HG03571 (cell line): ENCODE data around the gene MED10.
A peak's percentile ranks its signal among the peaks of the same experiment; 100 is the strongest.

Source experiments
- ATAC-seq: cut with Tn5 transposase; IDR thresholded peaks from one replicate; pipeline ENCODE4 v1.9.1; 2021; ENCODE audit not compliant: unreplicated experiment

MED10 gene, protein sequence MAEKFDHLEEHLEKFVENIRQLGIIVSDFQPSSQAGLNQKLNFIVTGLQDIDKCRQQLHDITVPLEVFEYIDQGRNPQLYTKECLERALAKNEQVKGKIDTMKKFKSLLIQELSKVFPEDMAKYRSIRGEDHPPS

DNA sequence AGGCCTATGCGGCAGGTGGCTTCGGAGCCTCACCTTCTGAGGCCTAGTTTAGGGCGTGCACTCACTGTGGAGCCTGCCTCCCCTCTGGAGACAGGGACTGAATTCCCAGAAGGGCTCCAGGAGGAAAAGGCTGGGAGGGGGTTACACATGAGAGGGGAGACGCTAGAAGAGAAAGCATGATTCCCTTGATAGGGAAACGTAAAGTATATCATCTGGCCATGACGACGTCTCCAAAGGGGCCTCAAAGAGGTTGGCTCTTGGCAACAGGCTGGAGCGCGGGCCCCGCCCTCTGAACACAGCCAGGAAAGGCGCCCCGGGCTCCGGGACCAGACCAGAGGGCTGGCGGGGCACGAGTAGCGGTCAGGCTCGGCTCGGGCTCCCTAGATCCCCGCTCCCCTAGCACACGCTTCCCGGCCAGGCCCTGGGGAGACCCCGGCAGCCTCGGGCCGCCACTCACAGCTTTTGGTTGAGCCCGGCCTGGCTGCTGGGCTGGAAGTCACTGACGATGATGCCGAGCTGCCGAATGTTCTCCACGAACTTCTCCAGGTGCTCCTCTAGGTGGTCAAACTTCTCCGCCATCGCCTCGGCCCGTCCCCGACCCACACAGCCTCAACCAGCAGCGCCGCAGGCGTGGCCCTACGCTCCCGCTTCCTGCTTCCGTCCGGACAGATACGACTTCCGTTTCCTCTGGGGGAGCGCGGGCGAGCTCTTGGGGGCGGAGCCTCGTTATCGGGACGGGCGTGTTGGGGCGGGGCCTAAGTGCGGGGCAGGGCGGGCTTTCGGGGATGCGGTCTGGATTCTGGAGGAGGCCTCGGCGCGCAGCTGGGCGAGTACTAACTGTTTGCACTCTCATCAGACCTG lies at the start of gene MED10:
Gene MED10, minus strand, starts transcription at position 643 of the 861 bp plus-strand sequence. Its CDS starts 64 bp downstream, at position 579.
- ATAC-seq, result peak; percentile 99

DNA sequence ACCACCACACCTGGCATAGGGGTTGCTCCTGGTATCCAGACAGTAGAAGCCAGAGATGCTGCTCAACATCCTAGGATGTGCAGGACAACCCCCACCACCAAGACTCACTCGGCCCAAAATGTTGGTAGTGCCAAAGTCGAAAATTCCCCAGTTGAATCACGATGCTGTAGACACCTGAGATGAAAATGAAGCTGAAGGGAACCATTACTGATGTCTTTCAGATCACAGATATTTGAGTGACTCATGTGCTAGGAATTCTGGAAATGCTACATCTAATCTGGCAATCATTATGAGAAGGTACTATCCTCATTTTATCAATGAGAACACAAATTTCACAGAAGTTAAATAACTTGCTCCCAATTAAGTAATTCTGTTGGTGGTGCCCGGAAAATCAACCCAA lies 49.3 kb upstream of the MED10 start:
- ATAC-seq, result no peak

DNA sequence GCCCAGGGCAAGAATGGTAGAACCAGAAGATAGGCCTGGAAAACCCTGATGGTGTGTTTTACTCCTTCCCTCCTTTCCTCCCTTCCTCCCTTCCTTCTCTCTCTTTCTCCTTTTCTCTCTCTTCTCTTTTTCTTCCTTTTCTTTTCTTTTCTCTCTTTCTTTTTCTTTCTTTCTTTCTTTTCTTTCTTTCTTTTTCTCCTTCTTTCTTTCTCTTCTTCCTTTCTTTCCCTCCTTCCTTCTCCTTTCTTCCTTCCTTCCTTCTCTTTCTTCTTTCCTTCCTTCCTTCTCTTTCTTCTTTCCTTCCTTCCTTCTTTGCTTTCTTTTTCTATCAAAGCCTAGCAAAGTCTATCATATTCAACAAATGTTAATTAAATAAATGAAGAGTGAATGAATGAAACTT lies 46.4 kb upstream of the MED10 start:
- no peak for ATAC-seq

DNA sequence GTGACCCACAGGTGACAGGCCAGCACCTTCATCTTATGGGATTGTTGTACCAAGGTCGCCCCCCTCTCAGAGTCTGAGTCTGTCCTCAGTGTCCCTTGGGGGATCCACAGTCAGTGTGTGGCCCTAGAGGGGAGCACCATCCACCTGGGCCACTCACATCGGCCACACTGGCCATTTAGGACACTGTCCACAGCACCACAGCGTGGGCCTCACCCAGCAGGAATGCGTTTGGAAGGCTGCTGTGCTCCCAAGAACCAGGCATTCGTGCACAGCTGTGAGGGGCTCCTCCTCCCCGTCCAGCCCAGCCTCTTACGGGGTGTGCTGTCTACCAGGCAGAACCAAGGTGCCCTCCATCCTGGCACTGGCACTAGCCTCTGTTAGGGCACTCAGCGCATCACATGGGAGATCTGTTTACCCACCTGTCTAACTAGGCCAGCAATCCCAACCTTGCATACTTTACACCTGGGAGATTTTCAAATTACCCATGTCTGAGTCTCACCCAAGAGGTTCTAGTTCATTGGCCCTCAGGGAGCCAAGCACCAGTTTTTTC lies 45.8 kb upstream of the MED10 start:
- ATAC-seq, result no peak

DNA sequence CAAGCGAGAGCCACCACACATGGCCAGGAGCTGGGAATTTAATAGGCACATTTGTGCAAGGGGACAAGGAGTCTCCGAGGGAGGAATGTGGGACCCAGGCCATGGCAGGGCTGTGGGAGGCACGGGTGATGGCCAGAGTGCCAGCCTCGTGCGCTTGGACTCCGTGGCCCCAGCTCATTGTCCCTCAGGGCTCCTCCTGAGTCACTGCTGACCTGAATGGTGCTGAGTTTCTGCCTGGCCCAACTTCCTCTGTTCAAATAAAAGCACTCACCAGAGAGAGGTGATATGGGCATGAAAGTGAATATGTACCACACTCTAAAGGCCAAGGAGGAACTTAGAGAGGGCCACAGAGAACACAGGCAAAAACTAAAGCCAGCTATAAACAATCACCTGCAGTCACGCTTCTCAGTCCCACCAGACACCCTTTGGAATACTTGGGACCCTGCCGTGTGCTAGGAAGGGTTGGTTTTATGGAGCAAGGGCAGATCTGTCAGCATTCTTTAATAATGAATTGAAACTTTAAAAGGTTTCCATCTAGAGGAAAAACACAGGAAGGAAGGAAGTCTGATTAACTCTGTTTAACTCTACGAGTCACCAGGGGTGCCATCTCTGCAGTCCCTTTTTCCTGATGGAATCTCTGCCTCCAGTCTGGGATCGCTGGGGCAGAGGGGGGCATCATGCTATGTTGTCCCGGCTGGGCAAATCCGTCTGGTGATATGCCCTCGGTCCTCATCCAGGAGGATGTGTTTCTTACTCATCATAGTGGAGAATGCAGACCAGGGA lies 45.2 kb upstream of the MED10 start:
- no peak for ATAC-seq

DNA sequence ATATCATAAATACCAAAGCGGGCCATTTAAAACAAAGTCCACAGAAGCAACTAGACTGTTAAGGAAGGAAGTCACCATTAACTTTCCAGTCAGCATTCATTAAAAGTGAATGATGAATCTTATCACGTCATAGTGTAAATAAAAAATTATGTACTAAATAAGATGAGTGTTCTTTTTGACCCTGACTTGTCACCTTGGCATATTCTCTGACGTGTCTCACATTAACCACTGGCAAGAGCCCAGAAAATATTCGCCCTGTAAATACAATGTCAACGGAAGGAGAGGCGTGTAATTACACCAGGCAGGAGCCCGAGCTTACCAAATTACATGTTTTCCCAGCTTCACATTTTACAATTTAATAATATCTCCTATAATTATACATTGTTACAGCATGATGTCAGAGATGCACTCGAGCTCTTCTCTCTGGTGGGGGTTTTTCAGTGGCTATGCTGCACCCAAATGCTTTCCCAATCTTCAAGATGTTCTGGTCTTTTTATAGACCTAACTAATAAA lies 41.0 kb upstream of the MED10 start:
- ATAC-seq, result no peak

DNA sequence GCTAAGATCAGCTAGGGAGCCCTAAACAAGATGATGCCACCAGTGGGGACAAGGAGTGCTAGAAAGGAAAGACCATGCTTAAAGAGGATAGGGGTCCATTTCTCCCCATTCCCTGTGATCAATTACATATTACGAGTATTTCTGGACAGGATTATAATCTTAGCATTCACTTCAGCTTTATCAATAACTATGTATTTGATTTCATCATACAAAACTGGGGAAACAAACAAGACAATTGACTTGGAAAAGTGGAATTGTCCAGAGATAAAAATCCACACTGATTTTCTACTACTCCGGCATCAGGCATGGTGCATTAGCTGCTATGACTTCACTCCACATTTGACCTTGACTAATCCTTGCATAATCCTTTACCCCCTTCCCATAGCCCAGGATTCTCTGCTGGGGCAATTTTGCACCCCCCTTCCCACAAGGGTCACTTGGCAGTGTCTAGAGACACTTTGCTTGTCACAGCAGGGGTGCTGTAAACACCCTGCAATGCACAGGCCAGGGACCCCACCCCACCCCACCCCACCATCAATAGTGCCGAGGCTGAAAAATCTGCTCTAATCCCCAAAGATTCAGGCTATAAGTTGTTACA lies 40.4 kb upstream of the MED10 start:
- no peak for ATAC-seq

DNA sequence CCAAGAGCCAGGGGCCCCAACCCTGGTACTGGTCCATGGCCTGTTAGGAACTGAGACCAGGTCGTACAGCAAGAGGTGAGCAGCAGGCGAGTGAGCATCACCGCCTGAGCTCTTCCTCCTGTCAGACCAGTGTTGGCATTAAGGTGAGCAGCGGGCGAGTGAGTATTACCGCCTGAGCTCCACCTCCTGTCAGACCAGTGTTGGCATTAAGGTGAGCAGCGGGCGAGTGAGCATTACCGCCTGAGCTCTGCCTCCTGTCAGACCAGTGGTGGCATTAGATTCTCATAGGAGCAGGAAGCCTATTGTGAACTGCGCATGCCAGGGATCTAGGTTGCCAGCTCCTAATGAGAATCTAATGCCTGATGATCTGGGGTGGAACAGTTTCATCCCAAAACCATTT lies 39.3 kb upstream of the MED10 start:
- no peak for ATAC-seq

DNA sequence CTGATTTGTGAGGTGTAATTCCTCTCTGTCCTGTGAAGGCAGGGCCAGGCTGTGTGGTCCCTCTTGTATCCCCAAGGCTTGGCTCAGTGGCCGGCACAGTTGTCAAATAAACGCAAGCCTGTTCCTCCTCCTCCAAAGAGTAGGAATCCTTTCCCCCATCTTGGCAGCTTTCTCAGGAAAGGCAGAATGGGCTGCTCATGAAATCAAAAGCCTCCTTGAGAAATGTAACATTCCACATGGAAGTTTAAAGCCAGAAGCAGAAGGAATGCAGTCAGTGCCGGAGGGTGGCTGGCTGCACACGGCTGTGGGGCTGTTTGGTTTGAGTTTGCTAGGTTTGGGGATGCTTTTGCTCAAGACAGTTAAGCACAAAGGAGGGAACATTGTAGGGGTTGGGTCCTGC lies 34.5 kb upstream of the MED10 start:
- ATAC-seq, result no peak

DNA sequence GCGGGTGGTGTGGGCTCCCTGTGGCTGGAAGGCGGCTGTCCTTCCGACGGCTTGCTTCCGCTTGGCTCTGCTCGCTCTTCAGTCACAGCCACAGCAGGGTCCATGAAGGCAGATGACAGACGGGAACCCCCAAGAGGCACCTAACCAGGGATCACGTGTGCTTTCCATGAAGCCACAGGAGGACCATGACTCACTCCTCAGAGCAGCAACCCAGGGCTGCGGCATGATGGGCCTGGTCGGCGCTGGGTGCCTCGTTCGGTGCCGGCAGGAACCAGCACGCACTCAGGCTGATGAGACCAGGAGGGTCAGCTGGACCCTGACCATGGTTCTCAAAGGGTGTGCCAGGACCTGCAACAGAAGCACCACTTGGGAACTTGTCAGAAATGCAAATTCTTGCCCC lies 32.8 kb upstream of the MED10 start:
- no peak for ATAC-seq

DNA sequence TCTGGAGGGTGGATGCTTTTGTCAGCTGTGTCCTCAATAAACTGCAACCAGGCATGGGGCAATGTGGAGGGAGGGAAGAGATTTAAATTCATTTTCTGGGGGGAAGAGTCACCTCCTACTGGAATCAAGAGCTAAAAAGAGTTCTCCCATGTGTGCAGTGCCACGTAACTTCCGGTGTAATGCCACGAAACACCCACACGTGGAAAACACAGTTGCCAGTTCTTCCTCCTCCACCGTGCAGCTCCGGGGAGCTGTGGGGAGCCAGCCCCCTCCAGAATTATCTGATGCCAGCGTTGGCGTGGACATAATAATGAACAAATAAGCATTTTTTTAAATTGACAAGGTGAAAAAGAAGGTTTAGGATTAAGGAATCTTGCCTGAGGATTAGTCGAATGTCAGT lies 32.1 kb upstream of the MED10 start:
- no peak for ATAC-seq

DNA sequence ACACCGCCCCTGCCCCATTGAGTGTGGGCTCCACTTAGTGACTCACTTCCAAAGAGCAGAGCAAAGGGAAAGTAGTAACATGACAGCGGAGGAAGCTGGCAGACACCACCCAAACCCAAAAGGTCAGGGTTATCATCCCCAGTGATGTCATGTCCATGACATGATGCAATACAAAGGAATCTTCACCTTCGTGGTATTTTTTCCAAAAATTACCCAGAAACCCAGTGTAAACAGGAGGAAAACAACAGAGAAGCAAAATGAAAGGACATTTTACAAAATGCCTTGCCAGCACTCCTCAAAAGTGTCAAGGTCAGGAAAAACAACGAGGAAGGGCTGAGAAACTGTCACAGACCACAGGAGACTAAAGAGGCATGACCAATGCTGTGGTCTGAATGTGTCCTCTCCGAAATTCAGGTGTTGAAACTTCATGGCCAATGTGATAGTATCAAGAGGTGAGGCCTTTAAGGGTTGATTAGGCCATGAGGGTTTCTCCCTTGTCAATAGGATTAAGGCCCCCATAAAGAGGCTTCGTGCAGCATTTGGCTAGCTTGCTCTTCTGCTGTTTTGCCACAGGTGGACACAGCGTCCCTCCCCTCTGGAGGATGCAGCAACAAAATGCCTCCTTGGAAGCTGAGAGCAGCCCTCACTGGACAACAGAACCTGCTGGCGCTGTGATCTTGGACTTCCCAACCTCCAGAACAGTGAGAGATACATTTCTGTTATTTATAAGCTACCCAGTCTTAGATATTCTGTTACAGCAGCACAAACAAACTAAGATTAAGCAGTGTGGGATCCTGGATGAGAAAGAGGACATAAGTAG lies 30.5 kb upstream of the MED10 start:
- ATAC-seq, result no peak

DNA sequence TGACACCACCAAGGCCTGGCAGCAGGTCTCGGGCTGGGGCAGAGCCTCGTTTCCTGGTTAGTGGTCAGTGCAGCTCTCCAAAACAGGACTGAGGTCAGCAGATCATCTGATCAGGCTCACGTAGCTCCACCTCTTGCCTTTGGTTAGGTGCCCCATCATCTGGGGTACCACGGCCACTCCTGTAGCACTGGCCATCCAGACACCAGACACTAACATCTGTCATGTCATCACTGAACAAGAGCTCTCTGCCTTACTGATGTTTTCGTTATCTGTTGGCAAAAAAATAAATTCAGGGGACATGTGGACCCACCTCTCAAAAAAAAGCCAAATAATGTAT lies 29.9 kb upstream of the MED10 start:
- no peak for ATAC-seq

DNA sequence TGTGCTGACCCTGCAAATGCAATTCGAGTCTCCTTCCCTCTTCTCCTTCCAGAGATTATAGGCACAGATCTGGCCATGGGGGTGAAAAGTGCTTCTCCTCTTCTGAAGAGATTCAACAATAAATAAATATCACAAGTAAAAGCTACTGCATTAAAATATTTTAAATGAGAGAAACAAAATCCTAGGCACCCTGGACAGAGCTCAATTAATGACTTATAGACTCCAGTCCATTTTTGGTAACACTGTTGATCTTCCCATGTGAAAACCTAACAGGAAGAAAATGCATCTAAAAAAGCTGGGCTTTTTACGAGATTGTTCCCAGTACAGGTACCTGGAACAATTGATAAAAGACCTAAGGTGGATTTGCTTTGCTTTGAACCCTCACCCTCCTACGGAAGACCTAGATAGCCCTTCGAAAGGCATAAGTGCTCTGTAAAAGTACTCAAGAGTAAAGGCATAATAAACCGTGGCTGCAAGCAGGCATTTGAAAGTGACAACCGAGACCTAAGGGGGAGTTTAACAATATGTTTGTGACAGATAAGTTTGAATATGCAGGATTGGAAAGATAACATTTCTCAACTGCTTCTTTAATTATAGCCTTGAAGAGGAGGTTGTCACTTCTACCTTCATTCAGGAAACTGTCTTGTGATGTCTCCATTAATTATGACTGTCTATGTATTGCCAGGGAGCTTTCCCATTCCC lies 29.4 kb upstream of the MED10 start:
- no peak for ATAC-seq

DNA sequence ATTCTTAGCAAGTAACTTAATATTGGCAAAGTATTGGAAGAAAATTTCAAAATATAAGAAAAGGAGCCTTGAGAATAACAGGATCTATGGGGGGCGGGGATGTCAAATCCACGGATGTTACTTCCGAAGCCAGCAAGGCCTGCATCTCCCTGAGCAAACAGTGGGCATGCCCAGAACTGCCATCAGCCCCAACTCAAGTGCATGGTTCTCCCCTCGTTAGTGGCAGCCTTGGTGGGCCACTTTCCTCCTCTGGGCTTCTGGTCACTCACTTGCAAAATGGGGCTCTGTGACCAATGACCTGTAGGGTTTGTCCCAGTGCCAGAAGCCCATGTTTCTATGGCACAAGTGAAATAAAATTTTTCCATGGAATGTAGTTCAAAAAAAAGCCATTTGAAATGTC lies 27.2 kb upstream of the MED10 start:
- no peak for ATAC-seq

DNA sequence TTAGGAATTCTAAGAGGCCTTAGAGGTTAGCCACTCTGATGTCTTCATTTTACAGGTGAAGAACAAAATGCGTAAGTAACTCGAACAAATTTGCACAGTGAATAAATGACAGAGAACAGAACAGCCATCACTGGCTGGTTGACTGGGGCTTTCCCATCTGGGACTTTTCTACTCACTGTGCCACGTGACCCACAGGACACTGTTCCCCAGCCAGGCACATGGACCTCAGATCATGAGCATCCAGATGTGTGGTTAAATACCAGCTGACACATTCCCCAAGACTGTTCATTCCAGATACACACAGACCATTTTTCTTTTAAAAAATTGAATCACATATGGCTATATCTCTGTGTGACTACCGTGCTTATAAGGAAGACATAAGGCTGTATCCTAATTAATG lies 25.8 kb upstream of the MED10 start:
- ATAC-seq, result no peak

DNA sequence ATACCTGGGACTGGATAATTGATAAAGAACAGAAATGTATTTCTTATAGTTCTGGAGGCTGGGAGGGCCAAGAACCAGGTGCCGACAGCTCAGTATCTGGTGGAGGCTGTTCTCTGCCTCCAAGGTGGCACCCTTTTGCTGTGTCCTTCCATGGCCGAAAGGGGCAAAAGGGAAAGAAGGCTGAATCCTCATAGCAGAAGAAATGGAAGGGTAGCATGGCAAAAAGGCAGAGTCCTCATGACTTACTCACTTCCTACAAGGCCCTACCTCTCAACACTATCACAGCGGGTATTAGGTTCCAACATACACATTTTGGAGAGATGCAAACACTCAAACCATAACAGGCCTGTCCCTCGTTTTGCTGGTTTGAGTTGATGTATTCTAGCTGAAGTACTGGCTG lies 25.1 kb upstream of the MED10 start:
- no peak for ATAC-seq

DNA sequence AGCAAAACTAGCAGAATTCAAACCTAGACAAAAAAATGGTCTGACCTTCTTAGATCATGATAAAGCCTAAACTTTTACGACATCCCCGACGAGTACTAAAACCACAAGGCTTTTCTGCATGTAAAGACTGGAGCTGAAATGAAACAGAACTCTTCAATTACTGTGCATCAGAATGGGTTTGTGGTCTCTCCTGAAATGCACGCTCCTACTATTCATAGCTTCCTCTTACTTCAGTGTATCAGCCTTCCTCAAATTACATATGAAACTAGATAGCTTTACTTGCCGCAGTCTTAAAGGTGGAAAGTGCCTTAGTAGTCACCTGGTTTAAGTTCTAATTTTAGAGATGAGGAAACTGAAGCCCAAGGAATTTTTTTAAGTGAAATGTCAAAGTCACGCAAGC lies 24.6 kb upstream of the MED10 start:
- no peak for ATAC-seq

DNA sequence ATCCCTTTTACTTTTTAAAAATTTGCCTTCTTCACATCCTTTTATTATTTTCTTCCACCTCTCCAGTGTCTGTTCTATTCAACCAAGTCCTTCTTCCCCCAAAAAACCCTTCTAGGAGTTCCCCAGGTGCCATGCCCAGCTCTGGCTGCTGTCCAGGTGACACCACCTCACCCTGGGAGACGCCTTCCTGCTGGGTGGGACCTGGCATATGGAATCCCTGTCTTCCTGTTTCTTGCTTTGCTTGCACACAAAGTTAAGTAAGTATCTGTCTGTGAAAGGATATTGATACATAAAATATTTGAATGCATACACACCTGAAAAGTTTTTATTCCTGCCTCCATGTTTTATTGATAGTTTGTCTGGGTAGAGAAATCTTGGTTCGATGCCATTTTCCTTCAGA lies 23.1 kb upstream of the MED10 start:
- no peak for ATAC-seq
